CD4-positive, alpha-beta T cell treated with Interferon alpha-2 for 1 hour (primary cell): ENCODE results near the gene MYZAP.

Source experiments
- DNase-seq, 2 donors: peaks; one replicate each; pipeline ENCODE4 v3.0.0-alpha.2; 2020 to 2022

Gene MYZAP

GRCh38 chr15:57705746-57706404 lies 114.2 kb downstream of the MYZAP start:
- DNase-seq: no peak

DNA sequence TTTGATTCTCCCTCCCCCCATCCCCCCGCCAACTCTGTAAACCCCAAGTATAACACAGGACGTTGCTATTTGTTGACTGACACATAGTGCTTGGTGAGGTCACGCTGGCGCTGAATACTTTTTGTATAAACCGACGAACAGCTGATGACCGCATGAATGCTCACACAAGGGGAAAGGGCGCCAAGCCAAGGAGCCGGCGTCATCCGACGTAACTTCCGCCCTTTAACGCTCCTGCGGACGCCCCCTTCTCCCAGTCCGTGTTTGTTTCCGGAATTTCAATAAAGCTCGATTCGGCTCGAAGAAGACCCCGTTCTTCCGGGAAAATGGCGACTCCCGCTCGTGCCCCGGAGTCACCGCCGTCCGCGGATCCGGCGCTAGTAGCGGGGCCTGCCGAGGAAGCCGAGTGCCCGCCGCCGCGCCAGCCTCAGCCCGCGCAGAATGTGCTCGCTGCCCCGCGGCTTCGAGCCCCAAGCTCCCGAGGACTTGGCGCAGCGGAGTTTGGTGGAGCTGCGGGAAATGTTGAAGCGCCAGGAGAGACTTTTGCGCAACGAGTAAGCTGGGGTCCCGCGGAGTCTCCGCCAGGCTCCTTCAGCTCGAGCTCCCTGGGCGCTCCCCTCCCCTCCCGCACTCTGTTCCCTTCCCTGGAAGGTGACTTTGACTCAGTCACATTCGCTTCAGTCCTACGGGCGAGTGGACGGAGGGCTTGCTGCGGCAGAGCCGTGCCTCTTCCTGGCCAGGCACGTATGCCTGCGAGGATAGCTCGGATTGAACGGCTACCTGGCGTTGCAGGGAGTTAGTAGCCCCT lies 114.9 kb downstream of the MYZAP start, which contains the start of gene POLR2M:
POLR2M (plus strand) TSS at position 310 of the 805 bp plus-strand sequence; CDS start at position 439, 129 bp downstream.
- DNase-seq: peak; percentile 94 to 95

DNA sequence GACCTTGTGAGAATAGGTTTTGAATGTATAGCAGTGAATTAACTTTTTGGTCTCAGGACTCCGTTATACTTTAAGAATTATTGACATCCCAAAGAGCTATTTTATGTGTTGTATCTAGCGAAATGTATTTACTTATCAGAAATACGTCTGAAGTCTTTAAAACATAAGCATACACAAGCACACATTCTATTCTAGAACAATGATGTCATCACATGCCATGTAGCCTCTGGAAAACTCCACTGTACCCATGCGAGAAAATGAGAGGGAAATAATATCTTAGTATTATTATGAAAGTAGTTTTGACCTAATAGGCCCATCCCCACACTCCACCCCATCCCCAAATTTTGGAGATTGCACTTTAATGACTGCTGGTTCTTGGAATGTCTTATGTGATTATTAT lies 116.3 kb downstream of the MYZAP start:
- no peak for DNase-seq

DNA sequence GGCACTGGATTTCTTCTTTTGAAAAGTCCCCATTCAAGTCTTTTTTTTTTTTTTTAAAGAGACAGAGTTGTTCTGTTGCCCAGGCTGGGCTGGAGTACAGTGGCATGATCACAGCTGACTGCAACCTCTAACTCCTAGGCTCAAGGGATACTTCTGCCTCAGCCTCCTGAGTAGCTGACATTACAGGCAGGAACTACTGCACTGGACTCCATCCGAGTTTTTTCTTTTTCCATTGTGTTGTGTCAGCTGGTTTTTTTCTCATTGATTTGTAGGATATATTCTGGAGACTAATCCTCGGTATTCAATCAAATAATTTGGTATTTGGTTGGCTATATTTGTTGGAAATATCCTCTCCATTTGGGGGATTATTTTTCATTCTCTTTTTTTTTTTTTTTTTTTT lies 126.6 kb downstream of the MYZAP start:
- DNase-seq: no peak

- DNase-seq: no peak
These were observed 129.2 kb downstream of the MYZAP start for GRCh38 chr15:57720867-57721266.

GRCh38 chr15:57726411-57726810 lies 134.7 kb downstream of the MYZAP start:
- DNase-seq: no peak

DNA sequence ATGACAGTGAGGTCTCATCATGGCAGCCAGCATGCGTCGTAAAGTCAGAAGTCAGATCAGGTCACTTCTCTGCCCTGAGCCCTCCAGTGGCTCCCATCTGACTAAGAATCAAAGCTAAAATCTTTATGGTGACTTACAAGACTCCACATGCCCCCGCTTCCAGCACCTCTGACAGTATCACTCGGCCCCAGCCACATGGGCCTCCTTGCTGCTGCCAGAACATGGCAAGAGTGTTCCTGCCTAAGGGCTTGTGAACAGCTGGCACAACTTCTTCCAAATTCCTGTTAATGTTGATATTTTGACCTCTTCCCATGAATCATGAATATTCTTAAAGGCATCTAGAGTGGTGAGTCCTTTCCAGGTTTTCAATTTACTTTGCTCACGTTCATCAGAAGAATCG lies 135.3 kb downstream of the MYZAP start:
- DNase-seq: no peak

DNA sequence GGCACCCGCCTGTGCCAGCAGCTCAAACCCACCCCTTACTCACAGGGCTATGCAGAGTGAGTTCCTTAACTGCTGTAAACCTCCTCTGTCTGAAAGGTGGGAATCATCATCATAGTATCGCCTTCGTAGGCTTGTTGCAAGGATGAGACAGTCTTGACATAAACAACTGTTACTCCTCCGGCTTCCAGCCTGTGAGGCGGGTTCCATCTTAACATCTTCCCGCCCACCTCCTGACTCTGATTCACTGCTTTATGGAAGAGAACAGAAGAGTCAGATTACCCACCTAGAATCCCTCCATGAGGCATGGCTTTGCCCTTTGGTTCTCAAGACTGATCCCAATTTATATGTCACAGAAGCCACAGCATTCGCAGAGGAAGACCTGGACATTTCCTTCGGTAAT lies 136.7 kb downstream of the MYZAP start:
- no peak for DNase-seq

DNA sequence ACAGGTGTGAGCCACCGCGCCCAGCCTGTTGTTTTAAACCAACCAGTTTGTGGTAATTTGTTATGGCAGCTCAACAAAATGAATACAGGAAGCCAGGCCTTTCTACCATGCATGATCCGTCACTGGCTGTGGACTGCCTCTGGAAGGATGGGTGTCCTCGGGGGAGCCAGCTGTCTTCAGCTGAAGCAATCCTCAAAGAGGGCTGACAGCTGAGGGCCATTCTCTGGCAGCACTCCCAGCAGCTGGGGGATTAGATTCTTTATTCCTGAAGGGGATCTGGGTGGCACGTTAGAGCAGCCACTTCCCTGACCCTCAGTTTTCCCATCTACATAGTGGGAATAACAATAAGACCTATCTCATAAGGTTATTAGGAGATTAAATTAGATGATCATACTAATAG lies 139.2 kb downstream of the MYZAP start:
- no peak for DNase-seq

DNA sequence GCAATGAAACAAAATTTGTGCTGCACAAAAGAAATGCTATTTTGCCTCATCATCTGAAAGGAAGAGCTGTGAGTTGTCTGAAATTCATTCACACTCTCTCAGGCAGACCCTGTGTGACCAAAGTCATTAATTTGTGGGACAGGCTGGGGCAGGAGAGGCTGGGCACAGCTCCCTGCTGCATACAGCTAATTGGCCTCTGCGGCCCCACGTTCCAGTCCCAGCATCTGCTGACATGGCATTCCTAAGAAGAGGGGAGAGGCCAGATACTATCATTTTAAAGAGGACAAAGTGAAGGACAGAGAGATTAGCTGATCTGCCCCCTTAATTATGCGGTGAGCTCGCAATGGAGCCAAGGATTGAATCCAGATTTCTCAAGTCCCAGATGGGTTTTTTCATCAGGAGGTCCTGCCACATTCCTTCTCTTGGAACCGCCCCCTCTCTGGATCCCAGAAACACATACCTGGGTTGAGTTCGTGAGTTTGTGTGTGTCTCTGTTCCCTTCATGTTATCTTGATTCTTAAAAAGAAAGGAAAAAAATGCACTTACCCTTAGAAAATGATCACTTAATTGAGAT lies 139.9 kb downstream of the MYZAP start:
- no peak for DNase-seq

GRCh38 chr15:57732526-57733331 lies 141.0 kb downstream of the MYZAP start:
- peak in 1 of 2 donors; percentile 52 for DNase-seq

DNA sequence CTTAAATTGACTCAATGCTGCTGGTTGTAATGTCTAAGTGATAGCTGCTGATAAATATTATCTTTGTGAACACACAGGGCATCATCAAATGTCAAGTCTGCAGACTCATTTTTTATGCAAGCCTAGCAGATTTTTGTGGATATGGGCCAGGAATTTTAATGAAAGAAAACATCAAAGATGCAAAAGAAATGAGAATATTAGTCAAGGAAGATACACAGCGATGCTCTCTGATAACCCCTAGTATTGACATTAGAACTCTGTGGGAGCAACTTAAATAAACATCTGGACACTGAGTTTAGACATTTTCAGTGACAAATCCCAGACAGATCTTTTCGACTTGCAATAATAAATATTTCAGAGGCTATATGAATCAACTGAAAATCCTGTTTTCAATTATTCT lies 143.2 kb downstream of the MYZAP start:
- no peak for DNase-seq
